GM19351 (cell line): ENCODE results near the gene MVK.

Source experiments
- ATAC-seq: cut with Tn5 transposase; IDR thresholded peaks from one replicate; pipeline ENCODE4 v1.9.1; 2021; ENCODE audit warnings: mild to moderate bottlenecking, moderate library complexity; ENCODE audit not compliant: unreplicated experiment

MVK gene

DNA sequence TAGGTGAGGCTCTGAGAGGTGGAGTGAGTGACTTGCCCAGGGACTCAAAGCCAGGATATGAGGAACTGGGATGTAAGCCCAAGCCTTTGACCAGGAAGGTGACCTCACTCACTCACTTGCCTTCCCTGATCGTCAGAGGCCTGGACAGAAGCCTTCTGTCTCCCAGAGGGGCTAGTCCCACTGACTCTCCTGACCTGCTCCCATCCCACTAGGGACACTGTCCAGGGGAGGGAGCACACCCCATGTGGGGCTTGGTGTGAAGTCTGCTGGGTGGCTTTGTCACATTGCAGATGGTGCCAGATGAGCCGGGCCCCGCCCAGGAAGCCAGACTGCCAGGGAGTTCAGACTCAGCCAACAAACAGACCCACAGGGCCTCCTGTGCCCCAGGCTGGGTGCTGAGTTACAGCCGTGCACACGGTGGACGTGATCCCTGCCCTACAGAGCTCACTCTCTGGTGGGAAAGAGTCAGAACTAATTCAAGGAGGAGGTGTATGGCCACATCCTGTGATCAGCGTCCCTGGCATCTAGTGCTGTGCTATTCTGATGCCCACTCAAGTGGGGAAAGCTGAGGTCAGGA, 28.6 kb upstream of the MVK start:
- no peak for ATAC-seq

DNA sequence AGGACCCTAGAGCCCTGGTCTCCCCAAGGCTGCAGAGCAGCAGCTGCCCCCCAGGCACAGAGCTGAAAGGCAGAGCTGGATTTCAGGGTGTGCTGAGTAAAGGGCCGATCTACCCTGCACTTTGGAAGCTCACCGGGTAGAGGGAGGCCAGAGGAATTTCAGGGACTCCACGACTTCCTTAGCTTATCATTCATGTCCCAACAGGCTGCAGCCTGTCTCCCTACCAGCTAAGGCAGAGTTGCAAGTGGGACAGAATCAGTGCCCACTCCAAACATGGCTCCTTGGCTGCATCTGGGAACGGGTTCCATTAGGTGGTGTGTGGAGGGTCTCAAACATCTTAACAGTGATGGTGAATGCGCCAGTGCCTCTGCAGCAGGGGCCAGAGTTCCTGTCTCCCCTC, 27.8 kb upstream of the MVK start:
- no peak for ATAC-seq

DNA sequence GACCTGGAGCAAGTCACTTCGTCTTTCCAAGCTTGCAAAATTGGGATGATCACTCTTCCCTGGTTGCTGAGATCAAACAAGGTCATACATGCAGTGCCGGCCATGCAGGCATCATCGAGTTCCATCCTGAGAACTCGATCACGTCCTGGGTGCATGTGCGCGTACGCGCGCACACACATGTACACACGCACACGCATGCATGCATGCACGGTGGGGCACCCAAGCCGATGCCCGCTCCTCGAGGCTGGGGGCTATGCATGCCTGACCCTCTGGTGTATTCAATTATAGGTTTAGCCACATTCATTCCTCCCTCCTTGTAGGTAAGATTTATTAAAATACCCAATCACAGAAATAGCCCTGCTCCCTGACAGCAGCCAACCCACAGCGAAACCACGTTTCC, 26.3 kb upstream of the MVK start:
- ATAC-seq = no peak

DNA sequence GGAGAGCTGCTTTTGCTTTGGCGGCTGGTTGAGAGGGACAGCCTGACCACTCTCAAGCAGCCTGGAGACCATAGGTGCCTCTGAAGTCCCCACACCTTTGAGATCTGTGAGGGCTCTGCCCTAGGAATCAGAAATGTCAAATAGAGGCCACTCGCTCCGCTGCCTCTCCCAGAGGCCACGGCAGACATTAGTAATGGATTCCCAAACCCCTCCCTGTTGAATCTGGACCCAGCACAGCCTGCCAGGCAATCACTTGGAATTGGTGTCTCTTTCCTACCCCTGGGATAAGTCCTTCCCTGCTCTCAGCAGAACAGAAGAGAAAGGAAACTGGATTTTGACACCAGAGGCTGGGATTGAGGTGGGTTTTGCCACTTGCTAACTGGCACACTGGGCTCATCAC, 25.3 kb upstream of the MVK start:
- ATAC-seq = no peak

DNA sequence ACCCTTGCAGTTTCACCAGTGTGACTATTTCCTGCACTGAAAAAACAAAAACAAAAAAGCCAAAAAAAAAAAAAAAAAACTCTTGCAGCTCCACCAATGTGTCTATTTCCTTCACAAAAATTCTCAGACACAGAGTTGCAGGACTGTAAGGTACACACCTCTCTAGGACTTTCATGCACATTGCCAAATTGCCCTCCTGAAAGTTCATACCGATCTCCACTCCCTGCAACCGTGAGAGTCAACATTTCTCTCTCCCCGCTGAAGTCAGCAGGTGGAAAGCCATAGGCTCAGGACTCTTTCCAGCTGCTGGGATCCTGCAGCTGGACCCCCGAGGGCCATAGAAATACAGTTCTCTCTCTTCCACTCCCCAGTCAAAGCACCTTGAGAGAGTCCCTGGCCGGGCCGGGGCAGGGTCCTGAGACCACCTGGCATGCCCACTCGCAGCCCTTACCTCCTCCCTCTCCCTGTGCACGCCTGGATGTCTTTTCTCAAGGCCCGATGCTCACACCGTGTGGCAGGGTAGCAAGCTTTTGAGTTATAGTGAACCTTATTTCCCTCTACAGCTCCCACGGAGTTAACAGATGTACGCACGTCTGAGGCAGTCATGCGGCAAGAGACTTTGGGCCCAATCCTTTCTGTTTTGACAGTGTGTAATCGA, 23.9 kb upstream of the MVK start:
- no peak for ATAC-seq

DNA sequence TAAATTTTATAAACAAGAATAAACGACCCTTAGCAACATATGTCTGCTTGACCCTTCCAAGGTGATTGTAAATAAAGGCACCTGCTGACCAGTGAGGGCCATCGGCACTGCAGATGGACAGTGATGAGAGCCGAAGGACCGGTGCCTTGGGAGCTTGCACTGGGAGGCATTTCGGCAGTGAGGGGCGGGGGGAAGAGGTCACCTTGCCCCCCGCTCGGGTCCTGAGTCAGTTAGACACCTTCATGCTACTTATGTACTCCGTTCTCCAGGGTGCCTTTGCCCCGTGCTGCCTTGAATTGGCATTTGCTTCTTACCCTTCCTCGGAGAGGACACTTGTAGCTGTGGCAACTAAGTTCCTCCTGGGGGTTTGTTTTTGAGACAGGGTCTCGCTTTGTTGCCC, 23.3 kb upstream of the MVK start:
- no peak for ATAC-seq

DNA sequence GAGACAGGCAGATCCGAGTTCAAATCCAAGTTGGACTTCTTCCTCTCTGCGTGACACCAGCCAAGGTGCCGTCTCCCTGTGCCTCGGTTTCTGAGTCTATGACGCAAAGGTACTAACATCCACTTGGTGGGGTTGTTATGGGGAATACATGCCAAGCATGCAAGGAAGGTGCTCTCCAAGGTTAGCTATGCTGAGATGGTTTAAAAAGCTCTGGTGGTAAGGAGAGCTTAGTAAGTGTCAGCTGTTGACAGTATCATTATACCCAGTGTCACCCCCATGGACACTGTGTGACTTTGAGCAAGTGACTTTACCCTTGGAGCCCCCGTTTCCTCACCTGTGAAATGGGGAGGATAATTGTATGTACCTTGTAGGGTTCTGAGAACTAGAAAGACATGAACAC, 22.5 kb upstream of the MVK start:
- ATAC-seq = no peak

DNA sequence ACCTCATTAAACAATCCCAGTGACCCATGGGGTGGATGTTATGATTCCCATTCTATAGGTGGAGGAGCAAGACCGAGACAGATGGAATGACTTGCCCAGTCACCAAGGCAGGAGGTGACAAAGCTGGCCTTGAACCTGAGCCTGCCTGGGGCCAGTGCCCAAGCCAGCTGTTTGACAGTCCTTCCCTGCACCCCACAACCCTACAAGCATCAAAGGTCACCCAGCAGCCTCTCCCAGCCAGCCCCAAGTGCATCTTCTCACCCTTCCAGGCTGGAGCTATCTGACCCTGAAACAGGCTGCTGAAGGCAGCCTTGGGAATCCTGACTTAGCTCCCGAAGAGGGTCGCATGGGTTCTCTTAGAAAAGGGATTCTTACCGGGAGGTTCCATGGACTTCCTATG, 20.6 kb upstream of the MVK start:
- ATAC-seq = no peak

DNA sequence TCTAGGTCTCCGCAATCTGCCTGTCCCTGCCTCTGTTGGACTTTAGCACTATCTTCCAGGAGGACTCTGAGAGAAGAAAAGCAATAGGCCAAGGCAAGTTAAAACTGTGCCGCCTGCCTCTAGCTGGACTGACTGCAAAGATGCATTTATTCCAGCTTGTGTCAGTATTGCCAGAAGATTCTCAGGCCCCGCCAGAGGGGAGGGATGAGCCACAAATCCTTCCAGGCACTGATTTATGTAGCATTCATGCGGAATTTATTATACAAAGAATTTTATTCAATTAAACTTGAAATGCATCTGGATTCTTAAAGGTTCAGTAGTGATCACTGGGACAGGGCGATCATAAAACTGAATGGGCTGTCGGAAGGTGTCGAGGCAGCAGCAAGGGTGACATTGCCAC, 20.1 kb upstream of the MVK start:
- no peak for ATAC-seq

DNA sequence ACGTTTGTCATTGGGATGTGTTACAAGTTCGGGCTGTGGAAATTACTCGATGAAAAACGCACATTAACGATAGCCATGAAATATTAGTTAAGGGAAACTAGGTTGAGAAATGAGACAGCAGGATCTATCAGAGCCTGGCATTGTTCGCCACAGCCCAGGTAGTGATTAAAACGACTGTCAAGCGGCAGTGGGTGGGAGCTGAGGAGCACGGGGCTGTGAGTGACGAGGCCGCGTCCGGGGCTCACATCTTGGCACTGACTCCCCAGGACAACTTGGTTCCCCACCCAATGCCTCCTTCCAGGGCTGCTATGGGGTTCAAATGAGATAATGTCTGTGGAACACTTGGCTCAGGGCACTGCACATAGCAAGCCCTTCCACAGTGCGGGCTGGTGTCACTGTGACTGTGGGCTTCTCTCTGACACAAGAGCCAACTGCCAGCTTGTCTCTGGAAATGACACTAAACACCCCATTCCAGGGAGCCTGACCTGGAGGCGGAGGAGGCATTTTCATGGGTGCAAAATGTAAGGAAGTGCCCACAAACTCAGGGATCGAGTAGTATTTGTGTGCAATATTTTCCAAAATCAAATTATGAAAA, 19.6 kb upstream of the MVK start:
- ATAC-seq = no peak

DNA sequence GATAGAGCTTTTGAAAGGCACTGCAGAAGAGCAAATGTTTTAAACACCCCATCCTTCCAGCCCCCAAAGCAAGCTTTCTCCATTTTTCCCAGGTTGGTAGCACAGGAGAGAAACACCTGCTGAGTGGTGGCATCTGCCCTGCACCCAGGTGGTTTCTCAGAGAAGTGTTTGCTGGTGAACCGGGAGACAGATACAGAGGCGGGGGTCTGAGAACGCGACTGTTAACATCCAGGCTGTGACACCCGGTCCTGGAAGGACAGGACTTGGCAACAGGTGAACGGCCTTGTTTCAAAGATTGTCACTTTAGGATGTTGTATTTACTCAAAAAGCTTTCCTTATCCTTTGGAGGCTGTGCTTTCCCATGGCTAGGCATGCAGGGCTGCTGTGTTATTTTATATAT, 18.8 kb upstream of the MVK start:
- no peak for ATAC-seq

DNA sequence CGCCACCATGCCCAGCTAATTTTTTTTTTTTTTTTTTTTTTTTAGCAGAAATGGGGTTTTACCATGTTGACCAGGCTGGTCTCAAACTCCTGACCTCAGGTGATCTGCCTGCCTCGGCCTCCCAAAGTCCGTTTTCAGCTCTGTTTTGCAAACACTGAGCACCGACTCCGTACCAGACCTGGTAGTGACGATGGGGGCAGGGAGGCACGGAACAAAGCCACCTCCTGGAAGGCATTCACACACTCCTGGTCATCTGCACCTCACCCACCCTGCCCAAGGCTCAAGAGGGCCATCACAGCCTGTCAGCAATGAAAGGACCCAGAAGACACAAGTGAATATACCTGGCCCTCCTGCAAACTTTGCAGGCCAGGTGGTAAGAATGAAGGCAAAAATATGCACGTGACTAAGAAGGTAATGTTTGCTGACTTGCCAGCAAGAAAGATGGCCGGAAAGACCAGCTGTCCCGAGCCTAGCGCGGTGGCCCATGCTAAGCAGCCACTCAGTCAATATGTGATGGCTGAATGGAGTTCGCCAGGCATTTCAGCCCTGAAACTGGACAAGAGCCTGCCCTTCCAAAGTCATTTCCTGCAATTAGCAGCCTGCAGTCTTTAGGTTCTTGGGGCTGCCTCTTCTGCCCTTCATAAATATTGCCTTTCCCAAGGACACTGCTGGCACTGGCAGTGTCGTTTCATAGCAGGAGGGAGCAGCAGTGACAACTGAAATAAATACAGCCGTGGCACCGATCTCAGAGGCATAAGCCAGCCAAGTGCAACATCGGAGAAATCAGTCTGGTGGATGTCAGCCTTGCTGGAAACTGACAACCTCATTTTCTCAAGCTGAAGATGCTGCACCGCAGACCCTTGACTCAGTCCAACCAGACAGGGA, 17.9 kb upstream of the MVK start:
- no peak for ATAC-seq

DNA sequence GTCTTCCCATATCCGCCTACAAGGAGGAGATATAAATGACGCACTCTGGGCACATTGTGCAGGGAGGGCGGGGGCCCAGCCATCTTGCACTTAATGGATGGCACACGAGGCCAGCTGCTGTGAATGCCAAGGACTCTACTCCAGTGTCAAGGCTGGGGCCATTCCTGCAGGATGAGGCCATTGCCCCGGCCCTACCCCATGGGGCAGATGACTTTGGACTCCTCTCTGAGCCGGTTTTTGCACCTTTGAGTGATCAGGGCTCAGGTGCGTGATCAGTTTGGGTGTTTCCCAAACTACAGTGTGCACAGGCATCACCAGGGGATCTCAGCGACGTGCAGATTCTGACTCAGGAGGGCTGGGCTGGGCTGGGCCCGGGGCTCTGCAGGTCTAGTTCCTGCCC, 16.4 kb upstream of the MVK start:
- ATAC-seq = no peak

DNA sequence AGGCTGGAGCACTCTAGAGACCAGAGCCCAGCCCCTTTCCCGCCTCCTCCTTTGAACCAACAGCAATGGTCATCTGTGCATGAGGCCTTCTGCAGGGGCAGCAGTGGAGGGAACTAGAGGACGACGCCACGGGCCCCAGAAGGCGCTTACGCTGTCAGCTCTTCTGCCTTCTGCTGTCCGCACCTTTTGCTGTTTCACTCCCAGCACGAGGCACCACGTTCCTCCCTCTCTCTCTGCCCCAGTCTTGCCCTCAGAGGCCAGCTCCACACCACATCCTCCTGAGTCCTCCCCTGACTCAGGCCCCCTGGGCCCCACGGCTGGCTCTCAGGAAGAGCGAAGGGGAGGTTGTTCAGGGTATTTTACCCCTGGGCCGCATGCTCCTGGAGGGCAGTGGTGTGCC, 15.8 kb upstream of the MVK start:
- no peak for ATAC-seq

DNA sequence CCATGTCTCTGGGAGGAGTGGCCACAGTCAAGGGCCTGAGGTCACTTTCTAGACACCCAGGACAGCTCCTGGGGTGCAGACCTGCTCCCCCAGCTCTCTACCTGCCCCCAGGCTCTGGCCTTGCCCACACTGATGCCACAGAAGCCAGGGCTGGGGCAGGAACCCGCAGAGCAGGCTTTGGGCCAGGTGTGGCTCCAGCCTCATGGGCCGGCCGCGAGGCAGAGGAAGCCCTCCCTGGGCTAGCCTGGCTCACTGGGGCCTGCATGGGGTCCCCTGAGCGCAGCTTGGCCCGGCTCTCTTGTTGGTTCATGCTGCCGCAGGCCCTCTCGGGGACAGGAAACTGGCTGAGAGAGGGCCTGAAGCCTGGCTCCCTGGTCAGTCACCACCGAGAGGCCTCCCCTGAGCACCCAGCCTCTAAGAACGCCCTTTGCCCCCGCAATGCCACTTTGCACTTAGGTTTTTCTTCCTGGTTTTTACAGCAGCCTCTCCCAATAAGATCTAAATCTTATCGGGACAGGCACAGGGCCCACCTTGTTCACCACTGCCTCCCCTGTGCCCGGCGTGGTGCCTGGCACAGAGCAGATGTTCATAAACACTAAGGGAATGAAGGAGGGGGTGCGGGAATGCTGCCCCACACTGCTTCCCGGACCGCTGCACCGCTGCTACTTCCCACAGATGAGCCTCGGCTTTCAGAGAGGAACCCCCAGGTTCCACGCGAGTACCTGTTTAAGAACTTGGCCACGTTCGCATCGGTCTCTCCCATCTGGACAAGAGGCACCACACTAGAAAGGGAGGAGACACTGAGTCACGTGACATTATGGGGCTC, 15.0 kb upstream of the MVK start:
- ATAC-seq = no peak

DNA sequence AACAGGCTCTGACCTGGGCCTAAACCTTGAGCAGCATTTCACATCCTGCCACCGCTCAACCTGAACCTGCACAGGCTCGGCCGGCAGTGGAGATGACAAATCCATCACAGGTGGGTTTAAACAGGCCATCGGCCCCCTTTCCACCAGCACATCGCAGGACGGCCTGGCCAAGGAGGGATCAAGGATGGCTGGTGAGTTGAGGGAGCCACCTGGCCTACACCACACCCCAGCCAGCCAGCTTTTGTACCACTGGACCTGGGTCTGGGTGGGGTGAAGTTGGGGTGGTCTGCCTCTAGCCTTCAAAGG, 14.4 kb upstream of the MVK start:
- ATAC-seq = no peak

DNA sequence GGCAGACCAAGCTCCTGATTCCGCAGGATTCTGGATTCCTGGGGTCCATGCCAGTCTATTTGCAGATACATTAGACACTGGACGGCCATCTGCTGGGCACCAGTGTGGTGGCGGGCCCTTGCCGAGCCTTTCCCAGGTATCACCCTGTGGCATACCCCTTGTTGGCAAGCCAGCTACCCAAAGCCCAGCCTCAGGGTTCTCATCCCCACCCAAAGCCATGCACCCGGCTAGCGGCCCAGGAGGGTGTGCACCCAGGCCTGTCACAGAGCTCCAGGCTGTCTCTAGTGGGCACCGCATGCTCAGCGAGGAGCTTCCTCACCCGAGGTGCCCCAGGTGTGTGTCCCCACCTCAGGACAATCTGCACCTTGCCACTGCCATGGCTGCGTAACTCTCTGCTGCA, 14.0 kb upstream of the MVK start:
- no peak for ATAC-seq

DNA sequence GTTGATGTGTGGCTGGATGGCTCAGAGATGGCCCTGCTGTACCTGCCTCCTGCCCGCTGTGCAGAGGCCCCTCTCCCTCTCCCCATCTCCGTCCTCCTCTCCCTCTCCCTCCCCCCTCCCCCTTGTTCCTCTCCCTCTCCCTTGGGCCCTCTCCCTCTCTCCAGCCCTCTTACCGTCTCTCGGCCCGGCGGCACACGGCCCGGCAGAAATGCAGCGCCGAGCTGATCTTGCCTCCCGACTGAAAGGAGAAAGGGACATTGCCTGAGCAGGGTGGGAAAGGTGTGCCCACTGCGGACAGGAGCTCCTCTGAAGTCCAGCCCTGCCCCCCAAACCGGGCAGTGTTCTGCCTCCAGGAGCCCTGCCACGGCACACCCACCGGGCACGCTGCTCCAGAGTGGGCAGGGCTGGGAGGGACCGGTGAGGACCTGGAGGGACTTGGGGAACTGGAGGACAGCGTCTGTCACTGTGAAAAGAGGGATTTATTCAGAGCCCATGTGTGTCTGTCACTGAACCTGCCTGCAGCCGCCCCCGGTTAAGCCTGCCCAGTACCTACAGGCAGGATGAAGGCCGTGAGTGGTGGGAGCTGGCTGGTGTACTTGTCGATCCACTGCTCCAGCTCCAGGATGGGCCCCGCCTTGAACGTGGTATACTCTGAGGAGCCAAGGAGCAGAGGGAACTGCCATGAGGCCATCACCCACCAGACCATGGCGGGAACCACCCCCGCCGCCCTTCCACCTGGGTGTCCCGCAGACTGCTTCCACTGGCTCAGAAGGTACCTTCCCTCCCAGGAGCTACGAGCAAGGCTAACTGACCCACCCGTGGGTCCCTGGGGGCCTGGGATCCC, 12.5 kb upstream of the MVK start:
- no peak for ATAC-seq

DNA sequence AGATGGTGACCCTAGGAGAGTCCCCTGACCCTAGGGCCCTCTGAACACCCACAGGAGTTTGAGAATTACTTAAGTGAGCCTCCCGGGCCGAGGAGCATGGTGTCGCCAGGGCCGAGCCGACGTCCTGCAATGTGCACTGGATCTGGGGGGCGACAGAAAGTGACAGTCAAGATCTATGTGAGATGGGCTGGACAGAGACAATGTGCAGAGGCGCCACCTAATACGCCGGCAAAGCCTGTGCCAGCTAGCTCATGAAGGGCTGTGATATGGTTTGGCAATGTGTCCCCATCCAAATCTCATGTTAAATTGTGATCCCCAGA, 11.9 kb upstream of the MVK start:
- no peak for ATAC-seq

DNA sequence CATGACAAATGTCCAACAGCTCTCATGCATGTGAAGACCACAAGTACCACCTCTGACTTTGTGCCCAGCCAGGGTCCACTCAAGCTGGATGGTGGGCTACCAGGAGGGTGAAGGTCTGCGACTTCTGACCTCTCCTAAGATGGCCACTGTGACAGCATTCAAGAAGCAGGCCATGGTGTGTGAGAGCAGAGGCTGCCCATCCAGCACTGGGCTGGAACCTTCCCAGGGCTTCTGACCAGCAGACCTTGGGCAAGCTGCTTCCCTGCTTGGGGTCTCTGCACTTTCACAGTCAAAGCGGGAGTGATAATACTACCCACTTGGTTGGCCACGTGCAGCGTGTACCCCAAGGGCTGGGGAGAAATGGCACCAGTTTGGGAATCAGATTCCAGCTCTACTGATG, 10.7 kb upstream of the MVK start:
- ATAC-seq = no peak
